ENCODE results near the gene TRIP11. TPM values are rescaled to one million over a fixed set of nuclear protein-coding genes. Genes with fewer than 3 reads are reported as not detected.

TRIP11 gene
- polyA plus RNA-seq, 3 donors: 6.1 to 15.6 (median 13.4) TPM

- peaks cover 57 to 70% of the 10 kb centered on the region in 2 donors for H3K36me3 Mint-ChIP-seq
- Histone ChIP-seq H2AFZ (ENCODE audit: insufficient read depth, low read depth, low read length, poor library complexity, severe bottlenecking) (no peak overlapping the region), H3K4me2 (replicated peaks; ENCODE audit: extremely low read depth, low read length, poor library complexity, severe bottlenecking) (no peak overlapping the region), H4K20me1 (ENCODE audit: insufficient read depth, low read length) (no peaks in the 10 kb centered on the region), H3K4me1 (ENCODE audit: control insufficient read depth in 1 of 2, insufficient read depth in 2 of 2, low read length in 2 of 2) (peaks cover 5 to 18% of the 10 kb centered on the region in 2 donors), H3K9me3 (replicated peaks in 1 of 2; ENCODE audit: control insufficient read depth in 1 of 2, insufficient read depth in 1 of 2, low read length in 2 of 2) (no peaks in the 10 kb centered on the region), H3K79me2 (ENCODE audit: insufficient read depth, low read length) (peaks cover 4% of the 10 kb centered on the region), H3K9ac (ENCODE audit: insufficient read depth, low read length, poor library complexity, severe bottlenecking) (no peak overlapping the region), H3K27me3 (ENCODE audit: control insufficient read depth in 2 of 2, insufficient read depth in 2 of 2, low read length in 2 of 2) (no peaks in the 10 kb centered on the region), H3K4me3 (replicated peaks in 1 of 3; ENCODE audit: low read depth in 2 of 3, low read length in 3 of 3) (no peak overlapping the region), H3K27ac (ENCODE audit: low read depth in 1 of 2, low read length in 2 of 2) (no peak overlapping the region), H3K36me3 (replicated peaks in 1 of 2; ENCODE audit: control insufficient read depth in 1 of 2, insufficient read depth in 2 of 2, low read length in 2 of 2) (peaks cover 51 to 67% of the 10 kb centered on the region in 2 donors)
- TF ChIP-seq CTCF (IDR thresholded peaks at IDR 0.05): no peak
- H3K4me1 Mint-ChIP-seq: peaks cover 29% of the 10 kb centered on the region
- peaks cover 0 to 2% (median 0%) of the 10 kb centered on the region in 7 donors for H3K9me3 Mint-ChIP-seq
- H3K27ac Mint-ChIP-seq: no peak overlapping the region
- no CpG with 5 or more reads among the region's 4 CpGs for WGBS (ENCODE audit: insufficient coverage)
- no peaks in the 10 kb centered on the region for H3K27me3 Mint-ChIP-seq (ENCODE audit: low read depth in 3 of 3)
- DNase-seq: no peak
- no peak overlapping the region for H3K4me3 Mint-ChIP-seq
- intact Hi-C loops (cut with micrococcal nuclease): no loop called here
Observed at GRCh38 chr14:91983588-91983987, 56.3 kb downstream of the TRIP11 start.

GRCh38 chr14:91980157-91980556 lies 59.7 kb downstream of the TRIP11 start:
- Histone ChIP-seq H3K36me3 (replicated peaks in 1 of 2; ENCODE audit: control insufficient read depth in 1 of 2, insufficient read depth in 2 of 2, low read length in 2 of 2) (peaks cover 51 to 68% of the 10 kb centered on the region in 2 donors), H3K4me1 (ENCODE audit: control insufficient read depth in 1 of 2, insufficient read depth in 2 of 2, low read length in 2 of 2) (peaks cover 2 to 3% of the 10 kb centered on the region in 2 donors), H3K9ac (ENCODE audit: insufficient read depth, low read length, poor library complexity, severe bottlenecking) (no peak overlapping the region), H3K9me3 (replicated peaks in 1 of 2; ENCODE audit: control insufficient read depth in 1 of 2, insufficient read depth in 1 of 2, low read length in 2 of 2) (no peaks in the 10 kb centered on the region), H2AFZ (ENCODE audit: insufficient read depth, low read depth, low read length, poor library complexity, severe bottlenecking) (no peak overlapping the region), H3K79me2 (ENCODE audit: insufficient read depth, low read length) (peaks cover 4% of the 10 kb centered on the region), H4K20me1 (ENCODE audit: insufficient read depth, low read length) (no peaks in the 10 kb centered on the region), H3K4me3 (replicated peaks in 1 of 3; ENCODE audit: low read depth in 2 of 3, low read length in 3 of 3) (no peak overlapping the region), H3K27me3 (ENCODE audit: control insufficient read depth in 2 of 2, insufficient read depth in 2 of 2, low read length in 2 of 2) (no peaks in the 10 kb centered on the region), H3K27ac (ENCODE audit: low read depth in 1 of 2, low read length in 2 of 2) (peak overlapping the region in 1 of 2 donors; percentile 60), H3K4me2 (replicated peaks; ENCODE audit: extremely low read depth, low read length, poor library complexity, severe bottlenecking) (no peak overlapping the region)
- no peak for TF ChIP-seq CTCF (IDR thresholded peaks at IDR 0.05)
- H3K9me3 Mint-ChIP-seq: peaks cover 0 to 2% (median 0%) of the 10 kb centered on the region in 7 donors
- intact Hi-C loops (cut with micrococcal nuclease): no loop called here
- DNase-seq: peak; percentile 59 to 89 (median 80)
- H3K27me3 Mint-ChIP-seq (ENCODE audit: low read depth in 3 of 3): no peaks in the 10 kb centered on the region
- peaks cover 9% of the 10 kb centered on the region for H3K4me1 Mint-ChIP-seq
- no peak overlapping the region for H3K4me3 Mint-ChIP-seq
- H3K36me3 Mint-ChIP-seq: peaks cover 49 to 70% of the 10 kb centered on the region in 2 donors
- H3K27ac Mint-ChIP-seq: peak overlapping the region in 6 of 7 donors; percentile 33 to 85 (median 68)
